Skeletal muscle satellite cell (primary cell): ENCODE results near the gene HERPUD2.
"Not testable (repeated sequence)": the region's sequence is repeated elsewhere in the genome, so short reads cannot be mapped to it uniquely, and the experiment has no call there.

Experiments
- H3K27me3 ChIP-seq: 2 replicates; pipeline ENCODE4 v1.7.0; 2013; ENCODE audit warnings: low read length; ENCODE audit not compliant: control insufficient read depth, insufficient read depth
- H3K36me3 ChIP-seq: 2 replicates; pipeline ENCODE4 v1.7.0; 2013; ENCODE audit warnings: mild to moderate bottlenecking, control low read depth, low read length; ENCODE audit not compliant: insufficient read depth
- H3K4me1 ChIP-seq: 2 replicates; pipeline ENCODE4 v1.7.0; 2013; ENCODE audit warnings: low read length; ENCODE audit not compliant: control insufficient read depth, insufficient read depth
- H3K4me2 ChIP-seq: 2 replicates; pipeline ENCODE4 v1.7.0; 2013; ENCODE audit warnings: mild to moderate bottlenecking, low read length
- H3K4me3 ChIP-seq: 2 replicates; pipeline ENCODE4 v1.7.0; 2013; ENCODE audit warnings: low read length
- H3K9ac ChIP-seq: 2 replicates; pipeline ENCODE4 v1.7.0; 2013; ENCODE audit warnings: mild to moderate bottlenecking, low read depth, low read length, moderate library complexity
- H3K9me3 ChIP-seq: replicated peaks from 2 replicates; pipeline ENCODE4 v1.7.0; 2013; ENCODE audit warnings: mild to moderate bottlenecking, control low read depth, low read length

The HERPUD2 gene

DNA sequence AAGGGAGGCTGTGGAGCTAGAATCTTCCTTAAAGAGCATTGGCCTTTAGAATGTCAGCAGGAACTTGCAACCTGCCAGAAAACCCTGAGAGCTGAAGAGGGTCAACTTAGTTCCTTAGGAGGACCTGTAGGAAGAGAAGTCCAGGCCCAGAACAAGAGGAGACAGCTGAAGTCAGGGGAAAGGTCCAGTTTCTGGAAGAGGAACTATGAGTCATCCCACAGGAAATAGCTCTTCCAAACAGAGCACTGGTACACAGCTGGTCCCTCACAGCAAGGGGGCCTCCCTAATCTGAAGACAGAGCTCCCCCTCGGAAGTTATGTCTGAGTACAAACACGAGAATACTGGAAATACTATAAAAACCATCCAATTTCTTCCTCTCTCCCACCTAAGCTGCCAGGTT, 98.9 kb downstream of the HERPUD2 start:
- no peaks in the 10 kb centered on the region for H3K27me3 ChIP-seq
- H3K4me2 ChIP-seq = peak overlapping the region; percentile 38
- H3K9me3 ChIP-seq = no peaks in the 10 kb centered on the region
- H3K4me3 ChIP-seq = no peak overlapping the region
- H3K9ac ChIP-seq = no peak overlapping the region
- peaks cover 9% of the 10 kb centered on the region for H3K4me1 ChIP-seq
- no peaks in the 10 kb centered on the region for H3K36me3 ChIP-seq

- H3K27me3 ChIP-seq = no peaks in the 10 kb centered on the region
- no peak overlapping the region for H3K9ac ChIP-seq
- H3K36me3 ChIP-seq = no peaks in the 10 kb centered on the region
- H3K4me3 ChIP-seq = no peak overlapping the region
- H3K9me3 ChIP-seq = no peaks in the 10 kb centered on the region
- H3K4me2 ChIP-seq = no peak overlapping the region
- H3K4me1 ChIP-seq = peaks cover 9% of the 10 kb centered on the region
These were observed 101.0 kb downstream of the HERPUD2 start for GRCh38 chr7:35593899-35594298.

GRCh38 chr7:35588647-35589046, 106.3 kb downstream of the HERPUD2 start:
- no peak overlapping the region for H3K9ac ChIP-seq
- H3K4me1 ChIP-seq = no peaks in the 10 kb centered on the region
- H3K4me2 ChIP-seq = no peak overlapping the region
- H3K36me3 ChIP-seq = no peaks in the 10 kb centered on the region
- H3K4me3 ChIP-seq = no peak overlapping the region
- no peaks in the 10 kb centered on the region for H3K9me3 ChIP-seq
- no peaks in the 10 kb centered on the region for H3K27me3 ChIP-seq

DNA sequence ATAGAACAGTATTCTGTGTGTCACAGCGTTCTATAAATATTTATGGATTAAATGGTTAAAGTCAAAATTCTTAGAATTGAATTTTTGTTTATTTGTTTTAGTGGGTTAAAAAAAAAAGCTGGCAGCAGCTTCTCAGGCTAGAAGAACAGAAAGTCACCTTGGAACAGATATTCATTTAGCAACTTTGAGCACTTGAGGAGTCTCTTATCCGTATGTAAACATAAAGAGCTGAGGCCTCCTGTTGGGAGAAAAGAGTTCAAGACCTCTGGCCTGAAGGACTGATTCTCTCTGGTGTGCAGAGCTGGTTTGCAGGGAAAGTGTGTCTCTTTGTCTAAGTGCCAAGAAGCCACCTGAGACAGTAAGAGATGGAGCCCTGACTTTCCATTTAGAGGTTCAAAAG, 109.9 kb downstream of the HERPUD2 start:
- H3K4me1 ChIP-seq = no peaks in the 10 kb centered on the region
- no peaks in the 10 kb centered on the region for H3K36me3 ChIP-seq
- H3K4me2 ChIP-seq = no peak overlapping the region
- no peaks in the 10 kb centered on the region for H3K9me3 ChIP-seq
- no peak overlapping the region for H3K4me3 ChIP-seq
- no peaks in the 10 kb centered on the region for H3K27me3 ChIP-seq
- no peak overlapping the region for H3K9ac ChIP-seq

DNA sequence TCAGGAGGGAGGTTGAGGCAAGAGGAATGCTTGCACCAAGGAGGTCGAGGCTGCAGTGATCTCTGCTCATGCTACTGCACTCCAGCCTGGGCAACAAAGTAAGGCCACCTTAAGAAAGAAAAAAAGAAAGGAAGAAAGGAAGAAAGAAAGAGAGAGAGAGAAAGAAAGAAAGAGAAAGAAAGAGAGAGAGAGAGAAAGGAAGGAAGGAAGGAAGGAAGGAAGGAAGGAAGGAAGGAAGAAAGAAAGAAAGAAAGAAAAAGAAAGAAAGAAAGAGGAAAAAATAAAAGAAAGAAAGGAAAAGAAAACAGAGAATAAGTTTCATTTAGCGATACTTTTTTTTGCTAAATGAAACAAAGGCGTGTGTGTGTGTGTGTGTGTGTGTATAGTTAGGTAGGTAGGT, 110.4 kb downstream of the HERPUD2 start:
- not testable (repeated sequence) for H3K27me3 ChIP-seq, H3K4me2 ChIP-seq

More for the DNA sequence above, 110.4 kb downstream of the HERPUD2 start:
- H3K36me3 ChIP-seq, H3K4me1 ChIP-seq, H3K4me3 ChIP-seq, H3K9me3 ChIP-seq, H3K9ac ChIP-seq: not testable (repeated sequence)
